Activated CD8-positive, alpha-beta T cell treated with anti-CD3 and anti-CD28 coated beads for 36 hours (primary cell): Measurements from ENCODE around the gene ARPC4. TPM values are rescaled to one million over a fixed set of nuclear protein-coding genes. Genes with fewer than 3 reads are reported as not detected.
A peak's percentile ranks its signal among the peaks of the same experiment; 100 is the strongest.

Experiments
- ATAC-seq: fragments of 200-7000 bp; cut with Tn5 transposase; one replicate; pipeline ENCODE4 v1.10.0; 2021; ENCODE audit warnings: mild to moderate bottlenecking, moderate library complexity
- CTCF ChIA-PET: fragments of 350-600 bp; sonication (Branson Sonifier 250); formaldehyde crosslinking; loops from one replicate; lab custom pipeline; 2021; ENCODE audit warnings: antibody characterized with exemption; lab: Charles Lee
- POLR2A ChIA-PET: fragments of 350-600 bp; sonication (Branson Sonifier 250); formaldehyde crosslinking; loops from one replicate; lab custom pipeline; 2021; ENCODE audit warnings: antibody characterized with exemption; lab: Charles Lee
- DNase-seq: peaks from one replicate; pipeline ENCODE4 v3.0.0-alpha.2; 2020
- H3K27ac Mint-ChIP-seq: one replicate; pipeline ENCODE4 v1.8.0; 2021; ENCODE audit warnings: mild to moderate bottlenecking, mixed read lengths
- H3K27me3 Mint-ChIP-seq: one replicate; pipeline ENCODE4 v1.8.0; 2021; ENCODE audit warnings: mixed read lengths
- H3K36me3 Mint-ChIP-seq: one replicate; pipeline ENCODE4 v1.8.0; 2021; ENCODE audit warnings: low read depth, mixed read lengths
- H3K4me1 Mint-ChIP-seq: one replicate; pipeline ENCODE4 v1.8.0; 2021; ENCODE audit warnings: low read depth, mixed read lengths
- H3K4me3 Mint-ChIP-seq: one replicate; pipeline ENCODE4 v1.8.0; 2021; ENCODE audit warnings: mild to moderate bottlenecking, moderate library complexity, mixed read lengths
- H3K9me3 Mint-ChIP-seq: one replicate; pipeline ENCODE4 v1.8.0; 2021; ENCODE audit warnings: mixed read lengths
- CTCF ChIP-seq: fragments of 200-600 bp; IDR thresholded peaks from one replicate; pipeline ENCODE4 v1.8.0; 2022; ENCODE audit warnings: antibody characterized with exemption, mild to moderate bottlenecking
- intact Hi-C: fragments of 100-400 bp; cut with micrococcal nuclease; formaldehyde crosslinking; loops from one replicate; pipeline ENCODE4 v1.10.0; 2022
- total RNA-seq, 2 experiments: library from RNA; stranded (reverse); gene quantifications; one replicate each; pipeline ENCODE4 v1.2.3, GENCODE V29; 2021

ARPC4 gene
- total RNA-seq, 2 experiments from 2014 or later, result 205 to 208 TPM

- peaks cover 62% of the 10 kb centered on the region for H3K36me3 Mint-ChIP-seq
- POLR2A ChIA-PET, result interaction anchor here (0.9 to 7.4 kb wide), 4 partner anchors 8 to 34 kb away, joined by 3 to 50 read pairs (median 6); partner anchors contain the start of gene BRPF1
- H3K4me1 Mint-ChIP-seq, result peaks cover 22% of the 10 kb centered on the region
Observed at GRCh38 chr3:9746330-9746729, 46.6 kb upstream of the ARPC4 start.

DNA sequence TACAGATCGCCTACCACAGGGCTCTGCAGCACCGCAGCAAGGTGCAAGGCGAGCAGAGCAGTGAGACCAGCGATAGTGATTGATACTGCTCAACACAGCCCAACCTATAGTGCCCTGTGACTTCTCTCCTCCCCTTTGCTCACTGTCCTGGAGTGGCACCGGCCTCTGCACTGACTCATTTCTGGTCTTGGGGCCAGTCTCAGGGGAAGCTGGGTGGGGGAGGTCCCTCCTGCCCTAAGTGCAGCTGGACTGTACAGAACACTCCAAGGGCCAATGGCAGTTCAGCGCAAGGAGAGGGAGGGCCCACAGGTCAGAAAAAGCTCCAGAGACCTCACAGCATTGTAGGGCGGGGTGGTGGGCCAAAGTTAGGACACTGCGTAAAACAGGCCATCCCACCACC, 45.6 kb upstream of the ARPC4 start:
- POLR2A ChIA-PET, result interaction anchor here (1.2 to 7.4 kb wide), 3 partner anchors 15 to 33 kb away, joined by 4 to 50 read pairs (median 5); partner anchors contain the start of gene BRPF1
- Mint-ChIP-seq H3K4me3 (no peak overlapping the region), H3K27me3 (no peaks in the 10 kb centered on the region), H3K36me3 (peaks cover 66% of the 10 kb centered on the region), H3K27ac (peak overlapping the region; percentile 74), H3K9me3 (no peaks in the 10 kb centered on the region), H3K4me1 (peaks cover 31% of the 10 kb centered on the region)
- no peak for TF ChIP-seq CTCF
- CTCF ChIA-PET, result no interaction called here
- ATAC-seq, result no peak
- intact Hi-C loops, result no loop called here
- DNase-seq, result no peak

More at GRCh38 chr3:9746330-9746729, 46.6 kb upstream of the ARPC4 start:
- CTCF ChIA-PET, result interaction anchor here (1.0 to 1.6 kb wide), 3 partner anchors 9 to 19 kb away, joined by 4 to 7 read pairs (median 4); no protein-coding TSS in a partner anchor
- Mint-ChIP-seq H3K4me3 (no peak overlapping the region), H3K9me3 (no peaks in the 10 kb centered on the region), H3K27ac (peak overlapping the region; percentile 74), H3K27me3 (no peaks in the 10 kb centered on the region)
- intact Hi-C loops, result no loop called here
- TF ChIP-seq CTCF, result no peak
- ATAC-seq (no peak), DNase-seq (peak; percentile 67)

DNA sequence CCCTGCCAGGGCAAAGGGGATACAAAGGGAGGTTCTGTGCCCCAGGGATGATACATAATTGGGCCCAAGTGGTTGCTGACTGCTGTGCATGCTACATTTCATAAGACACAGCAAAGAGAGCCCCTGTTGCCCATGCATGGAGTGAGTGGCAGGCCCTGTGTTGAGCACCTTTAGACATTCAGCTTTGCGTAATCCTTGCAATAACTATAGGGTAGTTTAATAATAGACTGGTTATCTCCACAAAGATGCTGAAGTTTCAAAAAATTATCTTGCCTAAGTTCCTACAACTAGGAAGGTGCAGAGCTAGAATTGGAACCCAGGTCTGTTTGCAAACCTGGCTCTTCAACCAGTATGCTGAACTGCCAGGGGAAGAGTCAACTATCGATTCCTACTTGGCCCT, 44.9 kb upstream of the ARPC4 start:
- H3K4me1 Mint-ChIP-seq, result peaks cover 35% of the 10 kb centered on the region
- no peaks in the 10 kb centered on the region for H3K27me3 Mint-ChIP-seq
- ChIA-PET CTCF (interaction anchor here (3.2 kb wide), 1 partner anchor 21 kb away, joined by 15 read pairs; no protein-coding TSS in a partner anchor), POLR2A (interaction anchor here (1.1 to 7.4 kb wide), 3 partner anchors 10 to 21 kb away, joined by 3 to 50 read pairs (median 4); partner anchors contain the start of gene BRPF1)
- intact Hi-C loops, result no loop called here
- no peak for TF ChIP-seq CTCF
- H3K27ac Mint-ChIP-seq, result no peak overlapping the region
- no peaks in the 10 kb centered on the region for H3K9me3 Mint-ChIP-seq
- H3K4me3 Mint-ChIP-seq, result no peak overlapping the region
- ATAC-seq, result no peak
- no peak for DNase-seq
- H3K36me3 Mint-ChIP-seq, result peaks cover 70% of the 10 kb centered on the region

GRCh38 chr3:9749296-9749644, 43.6 kb upstream of the ARPC4 start:
- Mint-ChIP-seq H3K9me3 (no peaks in the 10 kb centered on the region), H3K27ac (peak overlapping the region; percentile 94), H3K4me3 (peak overlapping the region; percentile 88), H3K4me1 (peaks cover 40% of the 10 kb centered on the region), H3K27me3 (no peaks in the 10 kb centered on the region), H3K36me3 (peaks cover 68% of the 10 kb centered on the region)
- ChIA-PET POLR2A (interaction anchor here (1.0 to 7.4 kb wide), 10 partner anchors 9 to 52 kb away, joined by 3 to 50 read pairs (median 7); partner anchors contain the start of genes ARPC4, BRPF1 and TADA3), CTCF (interaction anchor here (0.8 to 3.2 kb wide), 7 partner anchors 10 to 58 kb away, joined by 3 to 15 read pairs (median 5); partner anchors contain the start of gene BRPF1)
- intact Hi-C loops, result no loop called here
- DNase-seq (no peak), ATAC-seq (no peak)
- TF ChIP-seq CTCF, result no peak
